22Rv1 (cell line): ENCODE results near the gene NCOA1.

Experiments used
- H3K27ac ChIP-seq: fragments of 450-650 bp; 2 replicates; pipeline ENCODE4 v1.5.1; 2017
- ZFX ChIP-seq: fragments of 450-650 bp; IDR thresholded peaks from 2 replicates; pipeline ENCODE4 v1.6.1; 2017; ENCODE audit warnings: antibody characterized with exemption, borderline replicate concordance
- TF ChIP-seq, protein P1 (sequence below): fragments of 450-650 bp; IDR thresholded peaks from 2 replicates; pipeline ENCODE4 v1.5.1; 2017; ENCODE audit warnings: mild to moderate bottlenecking

The NCOA1 gene

GRCh38 chr2:24818721-24819167, 327.7 kb downstream of the NCOA1 start:
- TF ChIP-seq ZFX = no peak
- TF ChIP-seq, protein P1, sequence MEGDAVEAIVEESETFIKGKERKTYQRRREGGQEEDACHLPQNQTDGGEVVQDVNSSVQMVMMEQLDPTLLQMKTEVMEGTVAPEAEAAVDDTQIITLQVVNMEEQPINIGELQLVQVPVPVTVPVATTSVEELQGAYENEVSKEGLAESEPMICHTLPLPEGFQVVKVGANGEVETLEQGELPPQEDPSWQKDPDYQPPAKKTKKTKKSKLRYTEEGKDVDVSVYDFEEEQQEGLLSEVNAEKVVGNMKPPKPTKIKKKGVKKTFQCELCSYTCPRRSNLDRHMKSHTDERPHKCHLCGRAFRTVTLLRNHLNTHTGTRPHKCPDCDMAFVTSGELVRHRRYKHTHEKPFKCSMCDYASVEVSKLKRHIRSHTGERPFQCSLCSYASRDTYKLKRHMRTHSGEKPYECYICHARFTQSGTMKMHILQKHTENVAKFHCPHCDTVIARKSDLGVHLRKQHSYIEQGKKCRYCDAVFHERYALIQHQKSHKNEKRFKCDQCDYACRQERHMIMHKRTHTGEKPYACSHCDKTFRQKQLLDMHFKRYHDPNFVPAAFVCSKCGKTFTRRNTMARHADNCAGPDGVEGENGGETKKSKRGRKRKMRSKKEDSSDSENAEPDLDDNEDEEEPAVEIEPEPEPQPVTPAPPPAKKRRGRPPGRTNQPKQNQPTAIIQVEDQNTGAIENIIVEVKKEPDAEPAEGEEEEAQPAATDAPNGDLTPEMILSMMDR = no peak
- H3K27ac ChIP-seq = peak overlapping the region; percentile 10; the same call in 1 of the 2 replicates

DNA sequence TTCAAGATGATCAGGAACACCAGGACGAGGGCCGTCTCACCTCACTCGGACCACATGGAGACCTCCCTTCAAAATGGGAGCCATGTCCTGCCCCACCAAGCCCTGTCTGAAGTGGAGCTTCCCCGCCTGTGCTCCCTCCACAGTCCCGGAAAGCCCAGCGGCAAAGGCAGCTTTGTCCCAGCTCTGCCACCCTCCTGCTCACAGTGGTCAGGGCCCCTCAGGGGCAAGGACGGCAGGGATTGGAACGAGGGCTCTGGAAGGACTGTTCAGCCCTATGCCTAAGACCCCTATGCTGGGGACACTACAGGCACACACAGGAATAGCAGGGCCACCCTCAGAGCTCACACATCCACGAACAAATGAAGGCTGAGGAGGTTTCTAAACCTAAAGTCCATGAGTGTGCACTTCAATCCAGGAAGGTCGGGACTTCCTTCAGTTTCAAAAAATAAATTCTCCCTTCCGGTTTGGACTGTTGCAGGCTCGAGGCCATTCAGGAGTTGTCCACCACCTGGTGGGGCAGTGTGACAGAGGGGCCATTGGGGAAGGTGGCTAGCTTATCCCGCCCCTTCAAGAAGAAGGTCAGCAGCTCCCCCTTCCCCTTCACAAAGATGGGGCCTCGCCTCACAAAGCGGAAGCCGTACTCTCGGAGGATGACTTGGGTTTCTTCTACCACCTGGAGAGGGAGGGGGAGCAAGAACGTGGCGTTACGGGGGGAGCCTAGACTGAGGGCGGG, 328.6 kb downstream of the NCOA1 start:
- no peak for TF ChIP-seq ZFX
- TF ChIP-seq, protein P1 = no peak
- H3K27ac ChIP-seq = peak overlapping the region; percentile 10; the same call in 1 of the 2 replicates

- H3K27ac ChIP-seq = no peak overlapping the region
- TF ChIP-seq ZFX = no peak
- TF ChIP-seq, protein P1 = no peak
These were observed 329.1 kb downstream of the NCOA1 start for GRCh38 chr2:24820175-24820513.
